PC-9 (cell line): ENCODE data around the gene ADAMTS6. TPM values are rescaled to one million over a fixed set of nuclear protein-coding genes. Genes with fewer than 3 reads are reported as not detected.

Source experiments
- BruUV-seq: library from RNA; stranded (reverse); fragments of 400-500 nt; replicated peaks from 2 replicates; lab custom pipeline; 2021; lab: Mats Ljungman, UMichigan
- CTCF ChIA-PET: fragments of 300-600 bp; sonication (Branson Sonifier 250); formaldehyde crosslinking; loops from one replicate; lab custom pipeline; 2022; ENCODE audit warnings: antibody characterized with exemption; lab: Charles Lee
- POLR2A ChIA-PET: fragments of 300-600 bp; sonication (Branson Sonifier 250); formaldehyde crosslinking; loops from one replicate; lab custom pipeline; 2022; ENCODE audit warnings: antibody characterized with exemption; ENCODE audit not compliant: unreplicated experiment; lab: Charles Lee
- DNase-seq, 2 experiments: peaks; one replicate each; pipeline versions ENCODE4 v3.0.0 to v3.0.0-alpha.2; 2015 to 2022; ENCODE audit warnings: mixed read lengths in 1 of 2
- H2AFZ ChIP-seq: fragments of 200-600 bp; sonication (generic); 2 replicates; pipeline ENCODE4 v1.8.1; 2017; ENCODE audit warnings: antibody characterized with exemption
- H3F3A ChIP-seq: fragments of 200-600 bp; sonication (generic); 2 replicates; pipeline ENCODE4 v1.8.1; 2017; ENCODE audit warnings: antibody characterized with exemption, mild to moderate bottlenecking, low read depth; ENCODE audit not compliant: insufficient read depth
- H3K27ac ChIP-seq: fragments of 200-600 bp; sonication (generic); 2 replicates; pipeline ENCODE4 v1.6.1; 2016; ENCODE audit warnings: mixed run types
- H3K27me3 ChIP-seq: fragments of 200-600 bp; sonication (generic); 2 replicates; pipeline ENCODE4 v1.6.1; 2016; ENCODE audit warnings: low read depth, mixed run types; ENCODE audit not compliant: insufficient read depth
- H3K36me3 ChIP-seq: fragments of 200-600 bp; sonication (generic); 2 replicates; pipeline ENCODE4 v1.6.1; 2016; ENCODE audit warnings: low read depth, mixed run types
- H3K4me1 ChIP-seq: fragments of 200-600 bp; sonication (generic); replicated peaks from 2 replicates; pipeline ENCODE4 v1.6.1; 2016; ENCODE audit warnings: mixed run types; ENCODE audit not compliant: insufficient read depth
- H3K4me2 ChIP-seq: fragments of 200-600 bp; sonication (generic); 2 replicates; pipeline ENCODE4 v1.6.1; 2017; ENCODE audit warnings: mixed run types
- H3K4me3 ChIP-seq: fragments of 200-600 bp; sonication (generic); 2 replicates; pipeline ENCODE4 v1.6.1; 2016; ENCODE audit warnings: mixed run types
- H3K79me2 ChIP-seq: fragments of 200-600 bp; sonication (generic); 2 replicates; pipeline ENCODE4 v1.6.1; 2017; ENCODE audit warnings: low read depth, mixed run types
- H3K9me2 ChIP-seq: fragments of 200-600 bp; sonication (generic); 2 replicates; pipeline ENCODE4 v1.8.1; 2017; ENCODE audit warnings: mild to moderate bottlenecking; ENCODE audit not compliant: insufficient read depth
- H3K9me3 ChIP-seq: fragments of 200-600 bp; sonication (generic); 2 replicates; pipeline ENCODE4 v1.8.1; 2016; ENCODE audit warnings: low read depth; ENCODE audit not compliant: insufficient read depth
- H4K20me1 ChIP-seq: fragments of 200-600 bp; sonication (generic); 2 replicates; pipeline ENCODE4 v1.8.1; 2017; ENCODE audit not compliant: insufficient read depth
- CTCF ChIP-seq: fragments of 200-600 bp; sonication (generic); conservative IDR thresholded peaks from 2 replicates; pipeline ENCODE4 v1.6.1; 2017; ENCODE audit warnings: mixed run types, antibody characterized with exemption, mild to moderate bottlenecking, moderate library complexity
- EZH2 ChIP-seq: fragments of 200-600 bp; sonication (generic); IDR thresholded peaks from 2 replicates; pipeline ENCODE4 v1.8.0; 2017; ENCODE audit warnings: antibody characterized with exemption, low read depth
- intact Hi-C: fragments of 100-400 bp; cut with micrococcal nuclease; formaldehyde crosslinking; loops from one replicate; pipeline ENCODE4 v1.10.0; 2022; ENCODE audit not compliant: unreplicated experiment
- total RNA-seq: library from RNA; stranded (reverse); gene quantifications from 2 replicates; pipeline ENCODE4 v1.2.3, GENCODE V29; 2021

The ADAMTS6 gene
- total RNA-seq, 1 experiment from 2014 or later = 1.4 TPM

- Histone ChIP-seq H3K36me3 (no peaks in the 10 kb centered on the region), H3K4me3 (peak overlapping the region; percentile 85), H3K27me3 (no peaks in the 10 kb centered on the region), H3K4me2 (peak overlapping the region; percentile 80), H3K9me2 (no peaks in the 10 kb centered on the region), H3K27ac (no peak overlapping the region), H3K9me3 (no peaks in the 10 kb centered on the region), H3K79me2 (no peaks in the 10 kb centered on the region), H4K20me1 (no peaks in the 10 kb centered on the region), H2AFZ (peak overlapping the region; percentile 94), H3F3A (no peaks in the 10 kb centered on the region), H3K4me1 (peaks cover 7% of the 10 kb centered on the region; the same call in 1 of the 2 replicates)
- no TSS peak for BruUV-seq
- TF ChIP-seq EZH2 (no peak), CTCF (no peak)
- intact Hi-C loops = loop anchor here (5.0 kb wide), 2 partner anchors 93 to 147 kb away; no protein-coding TSS in a partner anchor
- ChIA-PET CTCF (no interaction called here), POLR2A (no interaction called here)
- DNase-seq = no peak
Observed at GRCh38 chr5:65103756-65104440, 377.8 kb downstream of the ADAMTS6 start.

GRCh38 chr5:65102976-65103711 lies 378.6 kb downstream of the ADAMTS6 start:
- Histone ChIP-seq H3F3A (no peaks in the 10 kb centered on the region), H2AFZ (peak overlapping the region; percentile 94), H3K4me2 (peak overlapping the region; percentile 80), H3K27ac (peak overlapping the region; percentile 45; the same call in 1 of the 2 replicates), H4K20me1 (no peaks in the 10 kb centered on the region), H3K79me2 (no peaks in the 10 kb centered on the region), H3K9me2 (no peaks in the 10 kb centered on the region), H3K27me3 (no peaks in the 10 kb centered on the region), H3K9me3 (no peaks in the 10 kb centered on the region), H3K4me1 (peaks cover 7% of the 10 kb centered on the region; the same call in 1 of the 2 replicates), H3K36me3 (no peaks in the 10 kb centered on the region), H3K4me3 (peak overlapping the region; percentile 85)
- intact Hi-C loops = loop anchor here (5.0 kb wide), 2 partner anchors 94 to 146 kb away; no protein-coding TSS in a partner anchor
- ChIA-PET CTCF (no interaction called here), POLR2A (interaction anchor here (0.6 kb wide), 1 partner anchor 137 kb away, joined by 4 read pairs; no protein-coding TSS in a partner anchor)
- TF ChIP-seq EZH2 = no peak
- peak; percentile 50 for TF ChIP-seq CTCF
- BruUV-seq = TSS peak; percentile 91
- DNase-seq = peak; percentile 59 to 60

GRCh38 chr5:65102371-65102975 lies 379.2 kb downstream of the ADAMTS6 start:
- CTCF ChIA-PET = no interaction called here
- H4K20me1 ChIP-seq = no peaks in the 10 kb centered on the region
- TSS peak; percentile 92 for BruUV-seq
- peak overlapping the region; percentile 85 for H3K4me3 ChIP-seq
- no peaks in the 10 kb centered on the region for H3K9me3 ChIP-seq
- H3K36me3 ChIP-seq = no peaks in the 10 kb centered on the region
- intact Hi-C loops = loop anchor here (5.0 kb wide), 2 partner anchors 95 to 145 kb away; no protein-coding TSS in a partner anchor
- peak overlapping the region; percentile 80 for H3K4me2 ChIP-seq
- TF ChIP-seq CTCF (no peak), EZH2 (no peak)
- no peak overlapping the region for H3K27ac ChIP-seq
- no peaks in the 10 kb centered on the region for H3K79me2 ChIP-seq
- peak overlapping the region; percentile 94 for H2AFZ ChIP-seq
- no peaks in the 10 kb centered on the region for H3K9me2 ChIP-seq
- no peaks in the 10 kb centered on the region for H3K27me3 ChIP-seq
- POLR2A ChIA-PET = interaction anchor here (0.6 kb wide), 1 partner anchor 136 kb away, joined by 4 read pairs; no protein-coding TSS in a partner anchor
- H3K4me1 ChIP-seq = peaks cover 7% of the 10 kb centered on the region; the same call in 1 of the 2 replicates
- peak in 1 of 2 experiments; percentile 8 for DNase-seq
- no peaks in the 10 kb centered on the region for H3F3A ChIP-seq
